ENCODE measurements around the gene C11orf24. TPM values are rescaled to one million over a fixed set of nuclear protein-coding genes. Genes with fewer than 3 reads are reported as not detected.

C11orf24 gene
- total and polyA plus RNA-seq, 12 donors: 8.8 to 46.5 (median 26.8) TPM

DNA sequence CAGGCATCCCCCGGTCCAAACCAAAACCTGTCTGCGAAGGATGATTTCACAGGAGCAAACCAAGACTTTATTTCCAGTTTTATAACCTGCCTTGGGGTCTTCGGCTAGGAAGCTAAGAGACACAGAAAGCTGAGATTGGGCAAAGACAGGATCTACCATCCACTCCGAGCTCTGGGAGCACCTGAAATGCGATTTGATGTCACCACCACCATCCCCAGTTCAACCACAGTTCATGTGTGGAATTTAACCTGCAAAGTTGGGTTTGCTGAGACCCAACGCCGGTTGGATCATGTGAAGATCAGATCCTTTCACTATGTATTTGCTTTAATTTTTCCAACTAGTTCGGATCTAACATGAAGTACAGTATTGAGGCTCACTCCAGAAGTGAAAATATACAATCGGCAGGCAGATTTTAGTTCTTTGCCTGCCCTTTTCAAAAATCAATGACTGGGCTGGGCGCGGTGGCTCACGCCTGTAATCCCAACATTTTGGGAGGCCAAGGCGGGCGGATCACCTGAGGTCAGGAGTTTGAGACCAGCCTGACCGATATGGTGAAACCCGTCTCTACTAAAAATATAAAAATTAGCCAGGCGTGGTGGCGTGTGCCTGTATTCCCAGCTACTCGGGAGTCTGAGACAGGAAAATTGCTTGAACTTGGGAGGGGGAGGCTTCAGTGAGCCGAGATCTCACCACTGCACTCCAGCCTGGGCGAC, 1.4 kb upstream of the C11orf24 start:
- peak overlapping the region in 1 of 4 donors; percentile 94 for H3K4me3 ChIP-seq
- H3K4me1 ChIP-seq (replicated peaks in 1 of 2): peaks cover 0 to 27% of the 10 kb centered on the region in 2 donors
- no peaks in the 10 kb centered on the region for H3K36me3 ChIP-seq (replicated peaks in 1 of 2)
- H3K9me3 ChIP-seq (replicated peaks in 1 of 3): no peaks in the 10 kb centered on the region
- intact Hi-C loops (cut with DNase I): no loop called here
- H3K27ac ChIP-seq: peak overlapping the region in 2 of 5 donors; percentile 37 to 79
- DNase-seq: no peak
- TF ChIP-seq POLR2A (IDR thresholded peaks at IDR 0.05): no peak
- TF ChIP-seq, protein P1, sequence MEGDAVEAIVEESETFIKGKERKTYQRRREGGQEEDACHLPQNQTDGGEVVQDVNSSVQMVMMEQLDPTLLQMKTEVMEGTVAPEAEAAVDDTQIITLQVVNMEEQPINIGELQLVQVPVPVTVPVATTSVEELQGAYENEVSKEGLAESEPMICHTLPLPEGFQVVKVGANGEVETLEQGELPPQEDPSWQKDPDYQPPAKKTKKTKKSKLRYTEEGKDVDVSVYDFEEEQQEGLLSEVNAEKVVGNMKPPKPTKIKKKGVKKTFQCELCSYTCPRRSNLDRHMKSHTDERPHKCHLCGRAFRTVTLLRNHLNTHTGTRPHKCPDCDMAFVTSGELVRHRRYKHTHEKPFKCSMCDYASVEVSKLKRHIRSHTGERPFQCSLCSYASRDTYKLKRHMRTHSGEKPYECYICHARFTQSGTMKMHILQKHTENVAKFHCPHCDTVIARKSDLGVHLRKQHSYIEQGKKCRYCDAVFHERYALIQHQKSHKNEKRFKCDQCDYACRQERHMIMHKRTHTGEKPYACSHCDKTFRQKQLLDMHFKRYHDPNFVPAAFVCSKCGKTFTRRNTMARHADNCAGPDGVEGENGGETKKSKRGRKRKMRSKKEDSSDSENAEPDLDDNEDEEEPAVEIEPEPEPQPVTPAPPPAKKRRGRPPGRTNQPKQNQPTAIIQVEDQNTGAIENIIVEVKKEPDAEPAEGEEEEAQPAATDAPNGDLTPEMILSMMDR (IDR thresholded peaks at IDR 0.05): no peak
- H3K27me3 ChIP-seq: no peaks in the 10 kb centered on the region
- 89 to 95% (median 93%) methylated on average over 21 of the region's 21 CpGs for WGBS, 4 donors

- Histone ChIP-seq H3K27ac (peak overlapping the region; percentile 79 to 94 (median 91)), H3K9me3 (replicated peaks in 1 of 3) (no peaks in the 10 kb centered on the region), H3K4me1 (replicated peaks in 1 of 2) (peaks cover 0 to 27% of the 10 kb centered on the region in 2 donors), H3K4me3 (peak overlapping the region; percentile 32 to 94 (median 59)), H3K36me3 (replicated peaks in 1 of 2) (peaks cover 0 to 13% of the 10 kb centered on the region in 2 donors), H3K27me3 (no peaks in the 10 kb centered on the region)
- peak in 6 of 7 donors; percentile 69 to 83 (median 78) for DNase-seq
- 2 to 5% (median 5%) methylated on average over 19 to 23 of the region's 23 CpGs for WGBS, 4 donors
- TF ChIP-seq, protein P1 (IDR thresholded peaks at IDR 0.05): peak; percentile 10 to 64 (median 54)
- TF ChIP-seq POLR2A (IDR thresholded peaks at IDR 0.05): peak in 1 of 2 donors; percentile 5
- intact Hi-C loops (cut with DNase I): no loop called here
Measured at GRCh38 chr11:68271023-68271780, 571 bp downstream of the C11orf24 start.

GRCh38 chr11:68270196-68271022, 1.4 kb downstream of the C11orf24 start:
- Histone ChIP-seq H3K27ac (peak overlapping the region; percentile 45 to 94 (median 91)), H3K36me3 (replicated peaks in 1 of 2) (peaks cover 0 to 21% of the 10 kb centered on the region in 2 donors), H3K4me3 (peak overlapping the region in 1 of 4 donors; percentile 94), H3K4me1 (replicated peaks in 1 of 2) (peaks cover 0 to 27% of the 10 kb centered on the region in 2 donors), H3K9me3 (replicated peaks in 1 of 3) (no peaks in the 10 kb centered on the region), H3K27me3 (no peaks in the 10 kb centered on the region)
- TF ChIP-seq POLR2A (IDR thresholded peaks at IDR 0.05): no peak
- TF ChIP-seq, protein P1 (IDR thresholded peaks at IDR 0.05): no peak
- intact Hi-C loops (cut with DNase I): no loop called here
- peak in 1 of 7 donors; percentile 44 for DNase-seq
- WGBS, 4 donors: 72 to 87% (median 79%) methylated on average over 8 of the region's 8 CpGs
